ENCODE results near the gene AIRE.

DNA sequence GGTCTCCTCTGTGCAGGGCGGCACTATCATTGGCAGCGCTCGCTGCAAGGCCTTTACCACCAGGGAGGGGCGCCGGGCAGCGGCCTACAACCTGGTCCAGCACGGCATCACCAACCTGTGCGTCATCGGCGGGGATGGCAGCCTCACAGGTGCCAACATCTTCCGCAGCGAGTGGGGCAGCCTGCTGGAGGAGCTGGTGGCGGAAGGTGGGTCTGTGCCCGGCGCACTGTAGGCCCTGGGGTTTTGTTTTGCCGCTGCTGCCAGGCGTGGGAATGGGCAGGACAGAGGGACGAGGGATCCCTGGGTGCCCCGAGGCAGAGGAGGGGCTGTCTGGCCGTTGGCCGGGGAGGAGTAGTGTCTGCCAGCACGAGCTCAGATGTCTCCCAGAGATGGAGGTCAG, 26.4 kb downstream of the AIRE start:
- TF ChIP-seq, protein P1, sequence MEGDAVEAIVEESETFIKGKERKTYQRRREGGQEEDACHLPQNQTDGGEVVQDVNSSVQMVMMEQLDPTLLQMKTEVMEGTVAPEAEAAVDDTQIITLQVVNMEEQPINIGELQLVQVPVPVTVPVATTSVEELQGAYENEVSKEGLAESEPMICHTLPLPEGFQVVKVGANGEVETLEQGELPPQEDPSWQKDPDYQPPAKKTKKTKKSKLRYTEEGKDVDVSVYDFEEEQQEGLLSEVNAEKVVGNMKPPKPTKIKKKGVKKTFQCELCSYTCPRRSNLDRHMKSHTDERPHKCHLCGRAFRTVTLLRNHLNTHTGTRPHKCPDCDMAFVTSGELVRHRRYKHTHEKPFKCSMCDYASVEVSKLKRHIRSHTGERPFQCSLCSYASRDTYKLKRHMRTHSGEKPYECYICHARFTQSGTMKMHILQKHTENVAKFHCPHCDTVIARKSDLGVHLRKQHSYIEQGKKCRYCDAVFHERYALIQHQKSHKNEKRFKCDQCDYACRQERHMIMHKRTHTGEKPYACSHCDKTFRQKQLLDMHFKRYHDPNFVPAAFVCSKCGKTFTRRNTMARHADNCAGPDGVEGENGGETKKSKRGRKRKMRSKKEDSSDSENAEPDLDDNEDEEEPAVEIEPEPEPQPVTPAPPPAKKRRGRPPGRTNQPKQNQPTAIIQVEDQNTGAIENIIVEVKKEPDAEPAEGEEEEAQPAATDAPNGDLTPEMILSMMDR (IDR thresholded peaks at IDR 0.05; ENCODE audit: low read depth, low read length, missing input control): no peak
- TF ChIP-seq, protein P2, sequence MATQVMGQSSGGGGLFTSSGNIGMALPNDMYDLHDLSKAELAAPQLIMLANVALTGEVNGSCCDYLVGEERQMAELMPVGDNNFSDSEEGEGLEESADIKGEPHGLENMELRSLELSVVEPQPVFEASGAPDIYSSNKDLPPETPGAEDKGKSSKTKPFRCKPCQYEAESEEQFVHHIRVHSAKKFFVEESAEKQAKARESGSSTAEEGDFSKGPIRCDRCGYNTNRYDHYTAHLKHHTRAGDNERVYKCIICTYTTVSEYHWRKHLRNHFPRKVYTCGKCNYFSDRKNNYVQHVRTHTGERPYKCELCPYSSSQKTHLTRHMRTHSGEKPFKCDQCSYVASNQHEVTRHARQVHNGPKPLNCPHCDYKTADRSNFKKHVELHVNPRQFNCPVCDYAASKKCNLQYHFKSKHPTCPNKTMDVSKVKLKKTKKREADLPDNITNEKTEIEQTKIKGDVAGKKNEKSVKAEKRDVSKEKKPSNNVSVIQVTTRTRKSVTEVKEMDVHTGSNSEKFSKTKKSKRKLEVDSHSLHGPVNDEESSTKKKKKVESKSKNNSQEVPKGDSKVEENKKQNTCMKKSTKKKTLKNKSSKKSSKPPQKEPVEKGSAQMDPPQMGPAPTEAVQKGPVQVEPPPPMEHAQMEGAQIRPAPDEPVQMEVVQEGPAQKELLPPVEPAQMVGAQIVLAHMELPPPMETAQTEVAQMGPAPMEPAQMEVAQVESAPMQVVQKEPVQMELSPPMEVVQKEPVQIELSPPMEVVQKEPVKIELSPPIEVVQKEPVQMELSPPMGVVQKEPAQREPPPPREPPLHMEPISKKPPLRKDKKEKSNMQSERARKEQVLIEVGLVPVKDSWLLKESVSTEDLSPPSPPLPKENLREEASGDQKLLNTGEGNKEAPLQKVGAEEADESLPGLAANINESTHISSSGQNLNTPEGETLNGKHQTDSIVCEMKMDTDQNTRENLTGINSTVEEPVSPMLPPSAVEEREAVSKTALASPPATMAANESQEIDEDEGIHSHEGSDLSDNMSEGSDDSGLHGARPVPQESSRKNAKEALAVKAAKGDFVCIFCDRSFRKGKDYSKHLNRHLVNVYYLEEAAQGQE (IDR thresholded peaks at IDR 0.05): no peak
- no peak for TF ChIP-seq MAX (IDR thresholded peaks at IDR 0.05)
- TF ChIP-seq TAF1 (conservative IDR thresholded peaks at IDR 0.05): no peak
- no peak for TF ChIP-seq JUND (IDR thresholded peaks at IDR 0.05)
- no peak for TF ChIP-seq RAD21 (IDR thresholded peaks at IDR 0.05)
- TF ChIP-seq SP1 (IDR thresholded peaks at IDR 0.05): no peak
- no peak for TF ChIP-seq NR2F2 (IDR thresholded peaks at IDR 0.05)
- TF ChIP-seq GABPA (IDR thresholded peaks at IDR 0.05 in 1 of 2, conservative IDR thresholded peaks at IDR 0.05 in 1 of 2): no peak
- TF ChIP-seq EGR1 (IDR thresholded peaks at IDR 0.05; ENCODE audit: low read depth in 2 of 2): no peak
